Measurements from ENCODE around the gene YWHAQ. TPM values are rescaled to one million over a fixed set of nuclear protein-coding genes. Genes with fewer than 3 reads are reported as not detected.

The YWHAQ gene
- total and polyA plus RNA-seq, 2 donors from 2014 or later: 168 to 262 TPM

GRCh38 chr2:9656270-9656766 is 25.5 kb upstream of the YWHAQ start:
- Histone ChIP-seq H3K36me3 (ENCODE audit: control insufficient read depth in 2 of 3, insufficient read depth in 3 of 3, low read length in 3 of 3) (no peaks in the 10 kb centered on the region), H3K27me3 (ENCODE audit: control insufficient read depth, insufficient read depth, low read length) (no peaks in the 10 kb centered on the region), H3K4me3 (ENCODE audit: low read length in 3 of 3) (no peak overlapping the region), H3K9ac (ENCODE audit: low read length in 3 of 3) (no peak overlapping the region), H3K27ac (ENCODE audit: low read depth in 2 of 2, low read length in 2 of 2) (no peak overlapping the region), H3K4me1 (ENCODE audit: control insufficient read depth in 2 of 3, insufficient read depth in 2 of 3, low read depth in 1 of 3, low read length in 3 of 3) (no peaks in the 10 kb centered on the region), H3K9me3 (ENCODE audit: control insufficient read depth in 2 of 3, insufficient read depth in 1 of 3, low read length in 3 of 3) (no peaks in the 10 kb centered on the region)
- FAIRE-seq: no peak
- TF ChIP-seq CTCF (IDR thresholded peaks at IDR 0.05; ENCODE audit: borderline replicate concordance, extremely low read depth, insufficient read depth): no peak
- DNase-seq: no peak
- intact Hi-C loops (cut with DNase I): no loop called here

GRCh38 chr2:9655441-9656269 is 24.9 kb upstream of the YWHAQ start:
- Histone ChIP-seq H3K4me3 (ENCODE audit: low read length in 3 of 3) (no peak overlapping the region), H3K9me3 (ENCODE audit: control insufficient read depth in 2 of 3, insufficient read depth in 1 of 3, low read length in 3 of 3) (no peaks in the 10 kb centered on the region), H3K9ac (ENCODE audit: low read length in 3 of 3) (no peak overlapping the region), H3K27ac (ENCODE audit: low read depth in 2 of 2, low read length in 2 of 2) (no peak overlapping the region), H3K36me3 (ENCODE audit: control insufficient read depth in 2 of 3, insufficient read depth in 3 of 3, low read length in 3 of 3) (no peaks in the 10 kb centered on the region), H3K4me1 (ENCODE audit: control insufficient read depth in 2 of 3, insufficient read depth in 2 of 3, low read depth in 1 of 3, low read length in 3 of 3) (no peaks in the 10 kb centered on the region), H3K27me3 (ENCODE audit: control insufficient read depth, insufficient read depth, low read length) (no peaks in the 10 kb centered on the region)
- FAIRE-seq: no peak
- TF ChIP-seq CTCF (IDR thresholded peaks at IDR 0.05; ENCODE audit: borderline replicate concordance, extremely low read depth, insufficient read depth): no peak
- intact Hi-C loops (cut with DNase I): no loop called here
- DNase-seq: no peak

GRCh38 chr2:9654452-9655100 is 23.8 kb upstream of the YWHAQ start:
- Histone ChIP-seq H3K9me3 (ENCODE audit: control insufficient read depth in 2 of 3, insufficient read depth in 1 of 3, low read length in 3 of 3) (no peaks in the 10 kb centered on the region), H3K4me1 (ENCODE audit: control insufficient read depth in 2 of 3, insufficient read depth in 2 of 3, low read depth in 1 of 3, low read length in 3 of 3) (no peaks in the 10 kb centered on the region), H3K9ac (ENCODE audit: low read length in 3 of 3) (no peak overlapping the region), H3K27me3 (ENCODE audit: control insufficient read depth, insufficient read depth, low read length) (no peaks in the 10 kb centered on the region), H3K4me3 (ENCODE audit: low read length in 3 of 3) (no peak overlapping the region), H3K27ac (ENCODE audit: low read depth in 2 of 2, low read length in 2 of 2) (no peak overlapping the region), H3K36me3 (ENCODE audit: control insufficient read depth in 2 of 3, insufficient read depth in 3 of 3, low read length in 3 of 3) (no peaks in the 10 kb centered on the region)
- FAIRE-seq: no peak
- no peak for DNase-seq
- intact Hi-C loops (cut with DNase I): no loop called here
- TF ChIP-seq CTCF (IDR thresholded peaks at IDR 0.05; ENCODE audit: borderline replicate concordance, extremely low read depth, insufficient read depth): no peak
